Mammary epithelial cell (primary cell): ENCODE measurements around the gene IFITM2.
"Not testable (repeated sequence)": the region's sequence is repeated elsewhere in the genome, so short reads cannot be mapped to it uniquely, and the experiment has no call there.

Source experiments
- EZH2 ChIP-seq: IDR thresholded peaks from 2 replicates; pipeline ENCODE4 v1.6.1; 2012; ENCODE audit warnings: low read length, inconsistent platforms, borderline replicate concordance
- TF ChIP-seq, protein P1 (sequence below), 2 donors: IDR thresholded peaks in 1 of 2; conservative IDR thresholded peaks in 1 of 2; 2 replicates each; pipeline ENCODE4 v1.5.1; 2011 to 2012; ENCODE audit warnings: inconsistent platforms in 2 of 2, low read length in 2 of 2, mild to moderate bottlenecking in 2 of 2, control low read depth in 1 of 2, low read depth in 1 of 2; ENCODE audit not compliant: insufficient read depth in 1 of 2; ENCODE audit errors: extremely low read depth in 1 of 2

DNA sequence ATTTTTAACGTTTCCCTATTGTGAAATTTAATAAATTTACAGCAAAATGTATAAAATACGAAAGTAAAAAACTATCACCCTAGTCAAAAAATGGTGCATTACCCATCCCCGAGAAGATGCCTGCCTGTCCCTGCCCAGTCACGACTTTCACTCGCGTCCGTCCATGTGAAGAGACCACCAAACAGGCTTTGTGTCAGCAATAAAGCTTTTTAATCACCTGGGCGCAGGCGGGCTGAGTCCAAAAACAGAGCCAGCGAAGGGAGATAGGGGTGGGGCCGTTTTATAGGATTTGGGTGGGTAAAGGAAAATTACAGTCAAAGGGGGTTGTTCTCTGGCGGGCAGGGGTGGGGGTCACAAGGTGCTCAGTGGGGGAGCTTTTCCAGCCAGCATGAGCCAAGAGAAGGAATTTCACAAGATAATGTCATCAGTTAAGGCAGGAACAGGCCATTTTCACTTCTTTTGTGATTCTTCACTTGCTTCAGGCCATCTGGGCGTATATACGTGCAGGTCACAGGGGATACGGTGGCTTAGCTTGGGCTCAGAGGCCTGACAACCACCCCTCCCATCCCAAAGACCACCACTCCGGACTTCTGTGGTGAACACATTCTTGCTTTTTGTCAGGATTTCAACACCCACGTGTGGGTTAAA is 26.1 kb downstream of the IFITM2 start:
- TF ChIP-seq, protein P1, sequence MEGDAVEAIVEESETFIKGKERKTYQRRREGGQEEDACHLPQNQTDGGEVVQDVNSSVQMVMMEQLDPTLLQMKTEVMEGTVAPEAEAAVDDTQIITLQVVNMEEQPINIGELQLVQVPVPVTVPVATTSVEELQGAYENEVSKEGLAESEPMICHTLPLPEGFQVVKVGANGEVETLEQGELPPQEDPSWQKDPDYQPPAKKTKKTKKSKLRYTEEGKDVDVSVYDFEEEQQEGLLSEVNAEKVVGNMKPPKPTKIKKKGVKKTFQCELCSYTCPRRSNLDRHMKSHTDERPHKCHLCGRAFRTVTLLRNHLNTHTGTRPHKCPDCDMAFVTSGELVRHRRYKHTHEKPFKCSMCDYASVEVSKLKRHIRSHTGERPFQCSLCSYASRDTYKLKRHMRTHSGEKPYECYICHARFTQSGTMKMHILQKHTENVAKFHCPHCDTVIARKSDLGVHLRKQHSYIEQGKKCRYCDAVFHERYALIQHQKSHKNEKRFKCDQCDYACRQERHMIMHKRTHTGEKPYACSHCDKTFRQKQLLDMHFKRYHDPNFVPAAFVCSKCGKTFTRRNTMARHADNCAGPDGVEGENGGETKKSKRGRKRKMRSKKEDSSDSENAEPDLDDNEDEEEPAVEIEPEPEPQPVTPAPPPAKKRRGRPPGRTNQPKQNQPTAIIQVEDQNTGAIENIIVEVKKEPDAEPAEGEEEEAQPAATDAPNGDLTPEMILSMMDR (conservative IDR thresholded peaks at IDR 0.05 in 1 of 2, IDR thresholded peaks at IDR 0.05 in 1 of 2; ENCODE audit: extremely low read depth in 1 of 2, insufficient read depth in 1 of 2, low read depth in 1 of 2, low read length in 2 of 2) = not testable (repeated sequence)
- TF ChIP-seq EZH2 = not testable (repeated sequence)
